Stimulated activated CD4-positive, alpha-beta T cell treated with anti-CD3 and anti-CD28 coated beads, Interleukin-12 subunit alpha, Interleukin-12 subunit beta, amount 100 ng/mL, for 48 hours (primary cell): Measurements from ENCODE around the gene OR5T2.
"Not testable (repeated sequence)": the region's sequence is repeated elsewhere in the genome, so short reads cannot be mapped to it uniquely, and the experiment has no call there.

Source experiments
- DNase-seq, 3 donors: peaks; one replicate each; pipeline ENCODE4 v3.0.0-alpha.2; 2020; ENCODE audit warnings: low read depth in 2 of 3, low spot score in 1 of 3

The OR5T2 gene

DNA sequence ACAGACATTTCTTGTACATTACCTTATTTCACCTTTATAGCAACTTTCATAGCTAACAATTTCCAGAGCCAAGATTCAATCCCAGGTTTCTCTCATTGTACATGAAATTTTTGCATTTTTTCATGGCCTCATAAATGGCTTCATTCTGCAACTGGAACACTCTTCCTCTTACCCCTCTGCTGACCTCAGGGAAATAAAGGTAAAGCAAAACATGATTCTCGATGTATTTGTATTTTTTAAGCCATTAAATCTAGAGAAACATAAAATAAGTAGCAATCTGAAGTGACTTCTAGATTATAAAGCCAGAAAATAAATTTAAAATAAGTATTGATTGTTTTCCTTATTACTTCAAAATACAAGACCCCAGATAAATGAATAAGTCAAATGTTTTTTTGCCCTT is at the start of gene OR5T2:
OR5T2 (minus strand) TSS at position 101 of the 400 bp plus-strand sequence. CDS start 1,193 bp downstream, outside the sequence.
- no peak for DNase-seq

DNA sequence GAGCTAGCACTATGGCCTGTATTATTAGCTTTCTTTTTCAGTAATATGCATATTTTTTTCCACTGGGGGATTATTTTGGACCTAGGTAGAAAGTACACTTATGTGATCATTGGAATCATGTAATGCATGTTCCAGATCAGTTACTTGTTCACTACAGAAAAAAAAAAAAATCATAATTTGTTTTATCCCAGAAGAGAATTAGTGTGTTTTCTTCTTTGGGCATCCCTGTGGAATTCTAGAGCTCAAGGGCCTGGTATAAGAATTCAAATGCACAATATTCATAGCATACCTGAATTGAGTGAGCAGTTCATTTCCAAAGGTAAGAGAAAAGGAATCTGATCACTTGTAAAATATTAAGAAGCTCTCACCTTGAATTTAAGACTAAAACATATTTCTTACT is 39.8 kb upstream of the OR5T2 start, which contains the start of gene OR5T1:
OR5T1 (plus strand) TSS at position 301 of the 400 bp plus-strand sequence. CDS start 1,485 bp downstream, outside the sequence.
- no peak for DNase-seq

DNA sequence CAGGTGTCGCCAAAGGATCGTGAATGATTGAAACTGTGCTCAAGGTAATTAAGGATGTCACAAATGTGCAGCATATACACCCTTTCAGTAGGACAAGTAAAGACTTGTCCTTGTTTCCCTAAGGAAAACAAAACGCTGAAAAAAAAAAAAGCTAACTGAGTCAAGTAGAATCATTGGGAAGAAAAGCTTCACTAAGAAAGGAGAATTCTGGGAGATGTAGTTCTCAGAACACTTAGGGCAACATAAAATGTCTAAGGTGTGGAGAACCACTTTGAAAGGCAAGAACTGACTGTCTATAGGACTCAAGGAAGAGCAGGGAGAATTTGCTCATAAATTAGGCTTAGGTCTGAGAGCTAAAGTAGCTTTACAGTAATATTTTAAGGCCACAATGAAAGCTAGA is 37.0 kb upstream of the OR5T2 start:
- DNase-seq: no peak

DNA sequence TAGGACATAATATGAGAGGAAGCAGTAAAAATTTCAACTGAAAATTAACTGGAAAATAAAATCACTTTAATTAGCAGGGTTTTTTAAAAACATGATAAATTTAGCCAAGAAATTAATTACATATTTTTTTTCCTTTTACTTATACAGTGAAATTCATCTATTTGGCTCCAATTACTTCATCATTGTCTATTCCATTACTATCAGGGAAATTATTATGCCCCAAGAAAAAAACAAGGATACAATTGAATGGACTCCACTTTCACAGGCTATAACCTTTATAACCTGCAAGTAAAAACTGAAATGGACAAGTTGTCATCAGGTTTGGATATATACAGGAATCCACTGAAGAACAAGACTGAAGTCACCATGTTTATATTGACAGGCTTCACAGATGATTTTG is 17.9 kb upstream of the OR5T2 start, which contains the start of gene OR5T3:
OR5T3 (plus strand) TSS at position 301 of the 400 bp plus-strand sequence; CDS start at position 301, 0 bp downstream.
- DNase-seq: no peak

DNA sequence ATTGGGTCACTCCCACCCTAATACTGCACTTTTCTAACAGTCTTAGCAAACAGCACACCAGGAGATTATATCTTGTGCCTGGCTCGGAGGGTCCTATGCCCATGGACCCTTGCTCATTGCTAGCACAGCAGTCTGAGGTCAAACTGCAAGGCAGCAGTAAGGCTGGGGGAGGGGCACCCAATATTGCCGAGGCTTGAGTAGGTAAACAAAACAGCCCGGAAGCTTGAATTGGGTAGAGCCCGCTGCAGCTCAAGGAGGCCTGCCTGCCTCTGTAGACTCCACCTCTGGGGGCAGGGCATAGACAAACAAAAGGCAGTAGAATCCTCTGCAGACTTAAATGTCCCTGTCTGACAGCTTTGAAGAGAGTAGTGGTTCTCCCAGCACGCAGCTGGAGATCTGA is 14.3 kb downstream of the OR5T2 start:
- not testable (repeated sequence) for DNase-seq

DNA sequence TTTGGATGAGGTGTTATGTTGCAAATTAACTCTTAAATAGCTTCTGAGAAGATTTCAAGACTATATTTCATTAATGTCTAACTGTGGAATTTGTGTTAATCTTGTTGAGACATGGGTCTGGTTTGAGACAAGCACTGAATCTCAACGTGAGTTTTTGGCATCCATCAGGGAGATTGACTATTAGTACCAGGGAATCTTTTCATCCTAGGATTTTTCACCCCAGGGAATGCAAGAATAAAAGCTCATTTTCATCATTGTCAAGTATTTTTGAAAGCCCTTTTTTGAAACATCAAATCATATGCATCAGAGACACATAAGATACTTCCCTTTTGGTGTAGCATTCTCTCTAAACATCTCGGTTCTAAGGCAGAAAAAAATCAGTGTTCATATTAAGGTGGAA is 19.5 kb downstream of the OR5T2 start:
- no peak for DNase-seq

DNA sequence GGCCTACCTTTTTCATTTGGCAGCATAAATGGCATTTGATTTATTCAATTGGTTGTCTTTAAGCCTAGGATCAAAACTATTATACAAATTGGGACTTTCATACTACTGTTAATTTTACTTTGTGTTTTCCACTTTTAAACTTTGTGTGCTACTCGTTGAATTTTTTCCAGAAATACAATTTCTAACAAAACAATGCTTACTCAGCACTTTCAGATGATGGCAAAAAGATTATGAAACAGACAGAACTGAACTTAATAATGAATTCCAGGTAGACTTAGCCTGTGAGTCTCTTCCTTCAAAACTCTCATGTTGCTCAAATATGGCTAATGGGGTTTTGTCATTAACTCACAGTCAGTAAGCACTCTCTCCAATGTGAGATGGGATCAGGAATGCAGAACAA is 26.3 kb downstream of the OR5T2 start:
- DNase-seq: no peak

DNA sequence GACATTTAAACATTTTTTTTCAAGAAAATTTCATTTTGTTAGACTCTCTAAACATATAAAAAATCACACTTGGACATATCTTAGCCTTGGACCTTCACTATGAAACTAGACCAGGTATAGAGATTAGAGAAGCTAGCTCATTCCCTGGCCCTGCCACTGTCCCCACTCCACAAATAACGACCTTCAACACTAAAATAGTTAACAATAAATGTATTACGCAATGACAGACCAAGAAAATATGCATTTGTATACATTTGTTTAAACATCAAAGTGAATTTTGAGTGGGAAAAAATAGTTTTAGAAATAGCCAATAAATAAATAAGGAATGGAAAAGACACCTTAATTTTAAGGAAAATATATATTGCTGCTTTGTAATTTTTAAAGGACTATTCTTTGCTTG is 36.7 kb downstream of the OR5T2 start:
- no peak for DNase-seq

DNA sequence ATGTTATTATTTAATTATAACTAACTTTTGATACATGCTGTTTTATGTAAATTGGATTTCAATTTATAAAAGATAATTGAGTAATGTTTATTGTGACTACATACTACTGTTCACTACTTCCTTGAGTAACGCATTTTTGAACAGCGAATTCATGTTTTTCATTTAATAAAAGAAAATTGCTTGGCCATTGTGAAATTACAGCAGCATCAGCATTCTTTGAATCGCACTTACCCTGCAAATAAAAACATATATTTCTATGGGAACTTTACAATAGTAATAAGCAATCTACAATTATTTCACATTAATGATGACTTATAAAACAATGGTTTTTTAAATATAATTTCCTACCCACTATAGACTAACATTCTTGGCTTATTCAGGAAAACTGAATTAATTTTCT is 37.4 kb downstream of the OR5T2 start:
- DNase-seq: no peak

DNA sequence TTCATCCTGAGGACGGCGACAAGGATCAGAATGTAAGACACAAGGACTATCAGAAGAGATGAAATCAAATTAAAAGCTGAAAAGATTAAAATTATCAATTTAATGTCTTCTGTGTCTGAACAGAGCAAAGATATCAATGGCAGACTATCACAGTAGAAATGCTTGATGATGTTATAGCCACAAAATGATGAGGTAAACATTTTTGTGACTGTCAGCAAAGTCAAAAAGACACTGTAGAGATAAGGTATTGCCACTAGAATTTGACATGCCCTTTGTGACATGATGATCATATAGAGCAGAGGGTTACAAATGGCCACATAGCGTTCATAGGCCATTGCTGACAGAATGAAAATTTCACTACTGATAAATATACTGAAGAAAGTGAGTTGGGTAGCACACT is 45.5 kb downstream of the OR5T2 start:
- no peak for DNase-seq

DNA sequence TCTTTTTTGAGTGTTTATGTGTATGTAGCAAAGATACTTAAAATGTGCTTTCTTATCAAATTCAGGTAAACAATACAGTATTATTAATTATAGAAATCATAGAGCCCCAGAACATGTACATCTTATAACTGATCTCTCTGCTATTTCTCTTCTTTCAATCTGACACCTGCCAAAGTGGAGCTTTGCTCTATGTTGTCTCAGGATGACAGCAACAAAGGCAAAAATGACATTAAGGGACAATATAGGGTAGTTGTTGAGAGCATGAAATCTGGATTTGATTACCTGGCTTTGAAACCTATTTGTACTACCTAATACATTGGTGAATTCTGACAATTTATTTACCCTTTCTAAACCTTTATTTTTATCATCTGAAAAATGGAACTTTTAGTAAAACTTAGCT is 50.6 kb downstream of the OR5T2 start:
- no peak for DNase-seq
